IMR-90 (cell line): ENCODE measurements around the gene DZIP3. TPM values are rescaled to one million over a fixed set of nuclear protein-coding genes. Genes with fewer than 3 reads are reported as not detected.

Source experiments
- ATAC-seq: fragments of 200-7000 bp; cut with Tn5 transposase; 2 replicates; pipeline ENCODE4 v1.9.1; 2020; ENCODE audit warnings: low read depth, mild to moderate bottlenecking, moderate library complexity
- BruUV-seq: library from RNA; stranded (reverse); fragments of 400-500 nt; replicated peaks from 2 replicates; lab custom pipeline; 2021; lab: Mats Ljungman, UMichigan
- CTCF ChIA-PET: fragments of 300-600 bp; formaldehyde crosslinking; extraction: SDS; loops from one replicate; lab custom pipeline; 2021; ENCODE audit warnings: antibody characterized with exemption; lab: Yijun Ruan, JAX
- POLR2A ChIA-PET: fragments of 300-600 bp; sonication (Branson Sonifier 250); formaldehyde crosslinking; loops from one replicate; lab custom pipeline; 2022; ENCODE audit warnings: antibody characterized with exemption; ENCODE audit not compliant: unreplicated experiment; lab: Charles Lee
- DNase-seq: peaks from one replicate; pipeline ENCODE4 v3.0.0; 2013
- H2AFZ ChIP-seq: replicated peaks from 2 replicates; pipeline ENCODE3; 2013; ENCODE audit warnings: low read length, mild to moderate bottlenecking; ENCODE audit not compliant: poor library complexity
- H2AK5ac ChIP-seq: 2 replicates; pipeline ENCODE4 v1.6.1; 2013; ENCODE audit warnings: low read depth, low read length, inconsistent platforms
- H2AK9ac ChIP-seq: replicated peaks from 2 replicates; pipeline ENCODE3; 2013; ENCODE audit warnings: mild to moderate bottlenecking, low read depth, low read length, moderate library complexity; ENCODE audit not compliant: poor library complexity
- H2BK120ac ChIP-seq: 2 replicates; pipeline ENCODE4 v1.6.1; 2013; ENCODE audit warnings: low read depth, low read length, inconsistent platforms
- H2BK15ac ChIP-seq: 3 replicates; pipeline ENCODE4 v1.6.1; 2013; ENCODE audit warnings: low read depth, low read length, inconsistent platforms
- H2BK20ac ChIP-seq: 2 replicates; pipeline ENCODE4 v1.6.1; 2013; ENCODE audit warnings: low read depth, mild to moderate bottlenecking, inconsistent platforms, low read length, moderate library complexity
- H2BK5ac ChIP-seq: 2 replicates; pipeline ENCODE4 v1.6.1; 2013; ENCODE audit warnings: mild to moderate bottlenecking, low read depth, low read length, inconsistent platforms; ENCODE audit not compliant: poor library complexity, severe bottlenecking
- H3K14ac ChIP-seq: replicated peaks from 2 replicates; pipeline ENCODE4 v1.6.1; 2013; ENCODE audit warnings: low read depth, low read length, inconsistent platforms
- H3K18ac ChIP-seq: 2 replicates; pipeline ENCODE4 v1.6.1; 2013; ENCODE audit warnings: low read depth, low read length, control low read depth
- H3K23ac ChIP-seq: 2 replicates; pipeline ENCODE4 v1.6.1; 2013; ENCODE audit warnings: low read depth, low read length, inconsistent platforms
- H3K27ac ChIP-seq: 2 replicates; pipeline ENCODE4 v1.5.1; 2013; ENCODE audit warnings: mild to moderate bottlenecking, control low read depth, low read length; ENCODE audit not compliant: insufficient read depth
- H3K27me3 ChIP-seq: 2 replicates; pipeline ENCODE4 v1.6.1; 2013; ENCODE audit warnings: low read length; ENCODE audit not compliant: control insufficient read depth, insufficient read depth
- H3K36me3 ChIP-seq: 2 replicates; pipeline ENCODE4 v1.6.1; 2013; ENCODE audit warnings: low read length, mixed read lengths; ENCODE audit not compliant: control insufficient read depth, insufficient read depth
- H3K4ac ChIP-seq: 2 replicates; pipeline ENCODE4 v1.6.1; 2013; ENCODE audit warnings: low read depth, low read length, inconsistent platforms
- H3K4me1 ChIP-seq: 2 replicates; pipeline ENCODE4 v1.6.1; 2013; ENCODE audit warnings: low read length, mixed read lengths; ENCODE audit not compliant: control insufficient read depth, insufficient read depth
- H3K4me2 ChIP-seq: 2 replicates; pipeline ENCODE4 v1.6.1; 2013; ENCODE audit warnings: low read depth, mild to moderate bottlenecking, control low read depth, low read length, moderate library complexity
- H3K4me3 ChIP-seq: 2 replicates; pipeline ENCODE4 v1.5.1; 2013; ENCODE audit warnings: low read depth, mild to moderate bottlenecking, control low read depth, low read length, moderate library complexity; ENCODE audit not compliant: insufficient read depth
- H3K56ac ChIP-seq: 2 replicates; pipeline ENCODE4 v1.6.1; 2013; ENCODE audit warnings: low read length, inconsistent platforms; ENCODE audit not compliant: insufficient read depth; ENCODE audit errors: extremely low read depth
- H3K79me1 ChIP-seq, 2 experiments: 2 replicates each; pipeline ENCODE4 v1.6.1; 2013; ENCODE audit warnings: low read length in 2 of 2, inconsistent platforms in 1 of 2, low read depth in 1 of 2
- H3K9ac ChIP-seq: 2 replicates; pipeline ENCODE4 v1.6.1; 2013; ENCODE audit warnings: low read depth, low read length, control low read depth
- H3K9me1 ChIP-seq: 2 replicates; pipeline ENCODE4 v1.6.1; 2013; ENCODE audit warnings: low read length, inconsistent platforms; ENCODE audit not compliant: insufficient read depth
- H3K9me3 ChIP-seq: 2 replicates; pipeline ENCODE4 v1.6.1; 2013; ENCODE audit warnings: low read length; ENCODE audit not compliant: control insufficient read depth, insufficient read depth
- H4K20me1 ChIP-seq: 2 replicates; pipeline ENCODE4 v1.6.1; 2013; ENCODE audit warnings: low read length, inconsistent platforms; ENCODE audit not compliant: insufficient read depth
- H4K5ac ChIP-seq: 2 replicates; pipeline ENCODE4 v1.6.1; 2013; ENCODE audit warnings: mild to moderate bottlenecking, low read depth, low read length, control low read depth
- H4K8ac ChIP-seq, 2 experiments: 2 replicates each; pipeline ENCODE4 v1.6.1; 2013; ENCODE audit warnings: low read depth in 2 of 2, low read length in 2 of 2, control low read depth in 1 of 2, inconsistent platforms in 1 of 2
- H4K91ac ChIP-seq: 2 replicates; pipeline ENCODE4 v1.6.1; 2013; ENCODE audit warnings: low read depth, low read length, inconsistent platforms; ENCODE audit not compliant: insufficient read depth
- BHLHE40 ChIP-seq: fragments of 150-350 bp; IDR thresholded peaks from 2 replicates; pipeline ENCODE4 v1.6.1; 2016; ENCODE audit warnings: mild to moderate bottlenecking, low read depth, low read length
- CEBPB ChIP-seq: IDR thresholded peaks from 2 replicates; pipeline ENCODE4 v1.6.1; 2012; ENCODE audit warnings: low read depth, low read length, improper control_type of control experiment
- CHD1 ChIP-seq: IDR thresholded peaks from 2 replicates; pipeline ENCODE4 v1.6.1; 2012; ENCODE audit warnings: low read depth, low read length, improper control_type of control experiment
- ELK1 ChIP-seq: fragments of 150-350 bp; IDR thresholded peaks from 2 replicates; pipeline ENCODE4 v1.6.1; 2016; ENCODE audit warnings: low read depth, mild to moderate bottlenecking, low read length, moderate library complexity, borderline replicate concordance
- FOS ChIP-seq: fragments of 150-350 bp; IDR thresholded peaks from 2 replicates; pipeline ENCODE4 v1.6.1; 2016; ENCODE audit warnings: low read depth, low read length
- MAFK ChIP-seq: IDR thresholded peaks from 2 replicates; pipeline ENCODE4 v1.6.1; 2012; ENCODE audit warnings: low read depth, low read length, improper control_type of control experiment
- MAZ ChIP-seq: IDR thresholded peaks from 2 replicates; pipeline ENCODE4 v1.6.1; 2012; ENCODE audit warnings: low read depth, mild to moderate bottlenecking, low read length, improper control_type of control experiment, moderate library complexity, borderline replicate concordance
- MXI1 ChIP-seq: IDR thresholded peaks from 2 replicates; pipeline ENCODE4 v1.6.1; 2012; ENCODE audit warnings: low read depth, mild to moderate bottlenecking, low read length, moderate library complexity, borderline replicate concordance
- NFE2L2 ChIP-seq: fragments of 150-350 bp; IDR thresholded peaks from 2 replicates; pipeline ENCODE4 v1.6.1; 2016; ENCODE audit warnings: low read depth, mild to moderate bottlenecking, low read length
- POLR2A ChIP-seq: IDR thresholded peaks from 2 replicates; pipeline ENCODE4 v1.6.1; 2012; ENCODE audit warnings: mild to moderate bottlenecking, low read depth, low read length
- RAD21 ChIP-seq: IDR thresholded peaks from 2 replicates; pipeline ENCODE4 v1.6.1; 2012; ENCODE audit warnings: low read length, improper control_type of control experiment
- RCOR1 ChIP-seq: IDR thresholded peaks from 2 replicates; pipeline ENCODE4 v1.6.1; 2012; ENCODE audit warnings: mild to moderate bottlenecking, low read length, improper control_type of control experiment; ENCODE audit not compliant: insufficient replicate concordance
- RFX5 ChIP-seq: IDR thresholded peaks from 2 replicates; pipeline ENCODE4 v1.8.0; 2012; ENCODE audit warnings: low read depth, mild to moderate bottlenecking, low read length, moderate library complexity
- SMC3 ChIP-seq: fragments of 150-350 bp; IDR thresholded peaks from 2 replicates; pipeline ENCODE4 v1.6.1; 2016; ENCODE audit warnings: low read depth, mild to moderate bottlenecking, antibody characterized with exemption, low read length, moderate library complexity
- USF2 ChIP-seq: fragments of 150-350 bp; IDR thresholded peaks from 2 replicates; pipeline ENCODE4 v1.6.1; 2017; ENCODE audit warnings: mild to moderate bottlenecking, antibody characterized with exemption, low read length, low read depth
- WGBS, 2 experiments: methylation state at CpG; one replicate each; pipeline versions ENCODE4 v1.1.5 to v1.1.7; 2013; ENCODE audit warnings: missing lambda C conversion rate in 2 of 2; ENCODE audit not compliant: insufficient read length in 1 of 2; ENCODE audit errors: extremely low coverage in 2 of 2; 5-methylcytosine and 5-hydroxymethylcytosine counted together
- dilution Hi-C: fragments of 300-500 bp; cut with HindIII; formaldehyde crosslinking; loops from one replicate; pipeline ENCODE4 v1.14.3; 2018; ENCODE audit warnings: low sequenced_read_pairs; ENCODE audit not compliant: unreplicated experiment
- in situ Hi-C: fragments of 300-500 bp; cut with MboI; formaldehyde crosslinking; loops from 3 replicates; pipeline ENCODE4 v1.14.3; 2019; ENCODE audit warnings: low sequenced_read_pairs, inconsistent platforms, mixed read lengths
- intact Hi-C: fragments of 100-400 bp; cut with micrococcal nuclease; formaldehyde crosslinking; loops from 2 replicates; pipeline ENCODE4 v1.10.0; 2022
- polyA plus RNA-seq, 3 experiments: library from polyadenylated mRNA; depleted of rRNA; stranded (reverse); fragments of >200 nt; gene quantifications; 2 replicates each; pipeline ENCODE4 v1.2.3, GENCODE V29; 2012; ENCODE audit warnings: low replicate concordance in 1 of 3
- total RNA-seq: library from RNA; depleted of rRNA; stranded (reverse); fragments of >200 nt; gene quantifications from 2 replicates; pipeline ENCODE4 v1.2.3, GENCODE V29; 2012
- TF ChIP-seq, protein P1 (sequence below): conservative IDR thresholded peaks from 2 replicates; pipeline ENCODE4 v1.5.1; 2012; ENCODE audit warnings: mild to moderate bottlenecking, low read depth, low read length, improper control_type of control experiment

DZIP3 gene
- total and polyA plus RNA-seq, 2 of the 4 experiments (the other 2 are of a cell fraction), result 7.0 to 9.9 TPM

- H3K23ac ChIP-seq, result no peak overlapping the region
- H4K5ac ChIP-seq, result no peak overlapping the region
- no peak overlapping the region for H3K14ac ChIP-seq
- POLR2A ChIA-PET, result no interaction called here
- no TSS peak for BruUV-seq
- WGBS, 2 experiments, result 17% methylated on average over 1 of the region's 2 CpGs; no CpG with 5 or more reads in 1 of the 2 experiments
- no peak overlapping the region for H2BK20ac ChIP-seq
- TF ChIP-seq POLR2A, result no peak
- TF ChIP-seq MAZ, result no peak
- no peak for TF ChIP-seq CEBPB
- TF ChIP-seq USF2, result no peak
- no peak for TF ChIP-seq MAFK
- no peak for TF ChIP-seq RFX5
- TF ChIP-seq FOS, result no peak
- no peak for TF ChIP-seq BHLHE40
- no peak for TF ChIP-seq MXI1
- no peak for TF ChIP-seq RAD21
- no peak for TF ChIP-seq NFE2L2
- TF ChIP-seq ELK1, result no peak
- TF ChIP-seq CHD1, result no peak
- TF ChIP-seq, protein P1, sequence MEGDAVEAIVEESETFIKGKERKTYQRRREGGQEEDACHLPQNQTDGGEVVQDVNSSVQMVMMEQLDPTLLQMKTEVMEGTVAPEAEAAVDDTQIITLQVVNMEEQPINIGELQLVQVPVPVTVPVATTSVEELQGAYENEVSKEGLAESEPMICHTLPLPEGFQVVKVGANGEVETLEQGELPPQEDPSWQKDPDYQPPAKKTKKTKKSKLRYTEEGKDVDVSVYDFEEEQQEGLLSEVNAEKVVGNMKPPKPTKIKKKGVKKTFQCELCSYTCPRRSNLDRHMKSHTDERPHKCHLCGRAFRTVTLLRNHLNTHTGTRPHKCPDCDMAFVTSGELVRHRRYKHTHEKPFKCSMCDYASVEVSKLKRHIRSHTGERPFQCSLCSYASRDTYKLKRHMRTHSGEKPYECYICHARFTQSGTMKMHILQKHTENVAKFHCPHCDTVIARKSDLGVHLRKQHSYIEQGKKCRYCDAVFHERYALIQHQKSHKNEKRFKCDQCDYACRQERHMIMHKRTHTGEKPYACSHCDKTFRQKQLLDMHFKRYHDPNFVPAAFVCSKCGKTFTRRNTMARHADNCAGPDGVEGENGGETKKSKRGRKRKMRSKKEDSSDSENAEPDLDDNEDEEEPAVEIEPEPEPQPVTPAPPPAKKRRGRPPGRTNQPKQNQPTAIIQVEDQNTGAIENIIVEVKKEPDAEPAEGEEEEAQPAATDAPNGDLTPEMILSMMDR, result no peak
- no peak for TF ChIP-seq RCOR1
- TF ChIP-seq SMC3, result no peak
- H3K27ac ChIP-seq, result no peak overlapping the region
- H3K9me1 ChIP-seq, result no peaks in the 10 kb centered on the region
- no peaks in the 10 kb centered on the region for H4K20me1 ChIP-seq
- no peak overlapping the region for H3K4me2 ChIP-seq
- no peaks in the 10 kb centered on the region for H3K9me3 ChIP-seq
- no peaks in the 10 kb centered on the region for H3K36me3 ChIP-seq
- H2AFZ ChIP-seq, result no peak overlapping the region
- no peak overlapping the region for H3K56ac ChIP-seq
- DNase-seq, result no peak
- H2AK9ac ChIP-seq, result no peak overlapping the region
- H2AK5ac ChIP-seq, result no peak overlapping the region
- no peak overlapping the region for H3K18ac ChIP-seq
- no peak overlapping the region for H3K9ac ChIP-seq
- H2BK15ac ChIP-seq, result no peak overlapping the region
- H3K4me1 ChIP-seq, result no peaks in the 10 kb centered on the region
- no peak overlapping the region for H3K4ac ChIP-seq
- H2BK120ac ChIP-seq, result no peak overlapping the region
- no peaks in the 10 kb centered on the region for H3K79me1 ChIP-seq
- intact Hi-C loops (no loop called here), dilution Hi-C loops (no loop called here), in situ Hi-C loops (no loop called here)
- no peak overlapping the region for H4K8ac ChIP-seq
- H3K4me3 ChIP-seq, result no peak overlapping the region
- CTCF ChIA-PET, result interaction anchor here (0.7 kb wide), 1 partner anchor 553 kb away, joined by 5 read pairs; no protein-coding TSS in a partner anchor
- no peak for ATAC-seq
- no peak overlapping the region for H4K91ac ChIP-seq
- H2BK5ac ChIP-seq, result no peak overlapping the region
- H3K27me3 ChIP-seq, result peaks cover 2% of the 10 kb centered on the region; the same call in 1 of the 2 replicates
These were observed 128.9 kb downstream of the DZIP3 start for GRCh38 chr3:108718454-108718853.
